A549 (cell line): Measurements from ENCODE around the gene ITGB7.

Source experiments
- KDM5A ChIP-seq: fragments of 200-600 bp; sonication (generic); IDR thresholded peaks from 2 replicates; pipeline ENCODE4 v1.6.1; 2016; ENCODE audit warnings: antibody characterized with exemption, mild to moderate bottlenecking
- MAZ ChIP-seq: fragments of 150-350 bp; IDR thresholded peaks from 2 replicates; pipeline ENCODE4 v1.6.1; 2014; ENCODE audit warnings: antibody characterized with exemption, low read depth, low read length, borderline replicate concordance
- POLR2A ChIP-seq: IDR thresholded peaks from 2 replicates; pipeline ENCODE4 v1.6.1; 2012; ENCODE audit warnings: mild to moderate bottlenecking, low read length
- TF ChIP-seq, protein P1 (sequence below): IDR thresholded peaks from 2 replicates; pipeline ENCODE4 v1.6.1; 2012

DNA sequence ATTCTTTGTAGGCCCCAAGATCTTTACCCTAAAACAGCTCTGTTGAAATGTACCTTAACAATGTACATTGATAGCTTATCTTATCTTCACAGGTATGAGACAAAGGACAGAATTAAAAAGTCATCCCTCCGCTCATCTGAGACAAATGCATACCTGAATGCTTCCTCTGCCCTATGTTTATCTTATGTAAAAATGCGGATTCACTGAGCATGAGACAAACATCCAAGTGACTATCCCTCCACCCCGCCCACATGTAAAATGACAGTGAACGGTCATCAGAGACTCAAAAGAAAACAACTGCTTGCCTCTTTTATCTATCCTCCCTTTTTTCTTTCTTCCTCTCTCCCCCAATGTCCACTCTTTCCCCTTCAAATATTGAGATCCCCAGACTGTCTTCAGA, 63.7 kb downstream of the ITGB7 start:
- TF ChIP-seq, protein P1, sequence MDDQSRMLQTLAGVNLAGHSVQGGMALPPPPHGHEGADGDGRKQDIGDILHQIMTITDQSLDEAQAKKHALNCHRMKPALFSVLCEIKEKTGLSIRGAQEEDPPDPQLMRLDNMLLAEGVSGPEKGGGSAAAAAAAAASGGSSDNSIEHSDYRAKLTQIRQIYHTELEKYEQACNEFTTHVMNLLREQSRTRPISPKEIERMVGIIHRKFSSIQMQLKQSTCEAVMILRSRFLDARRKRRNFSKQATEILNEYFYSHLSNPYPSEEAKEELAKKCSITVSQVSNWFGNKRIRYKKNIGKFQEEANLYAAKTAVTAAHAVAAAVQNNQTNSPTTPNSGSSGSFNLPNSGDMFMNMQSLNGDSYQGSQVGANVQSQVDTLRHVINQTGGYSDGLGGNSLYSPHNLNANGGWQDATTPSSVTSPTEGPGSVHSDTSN, result no peak
- TF ChIP-seq POLR2A (no peak), MAZ (no peak), KDM5A (no peak)
